HUES6 (cell line): Measurements from ENCODE around the gene CMYA5.

Experiments
- H3K27ac ChIP-seq: 2 replicates; pipeline ENCODE4 v1.7.0; 2013; ENCODE audit warnings: low read depth, mild to moderate bottlenecking, low read length, inconsistent platforms
- H3K27me3 ChIP-seq: 2 replicates; pipeline ENCODE4 v1.6.1; 2013; ENCODE audit warnings: low read length; ENCODE audit not compliant: control insufficient read depth, insufficient read depth
- H3K36me3 ChIP-seq: 2 replicates; pipeline ENCODE4 v1.6.1; 2013; ENCODE audit warnings: low read length; ENCODE audit not compliant: control insufficient read depth, insufficient read depth
- H3K4me1 ChIP-seq: 2 replicates; pipeline ENCODE4 v1.6.1; 2013; ENCODE audit warnings: low read length; ENCODE audit not compliant: control insufficient read depth, insufficient read depth
- H3K4me3 ChIP-seq: 2 replicates; pipeline ENCODE4 v1.5.1; 2013; ENCODE audit warnings: low read depth, low read length
- H3K9ac ChIP-seq: one replicate; pipeline ENCODE4 v1.6.1; 2013; ENCODE audit warnings: mild to moderate bottlenecking, low read length
- H3K9me3 ChIP-seq: 2 replicates; pipeline ENCODE4 v1.6.1; 2013; ENCODE audit warnings: low read depth, low read length; ENCODE audit not compliant: control insufficient read depth, insufficient read depth

The CMYA5 gene

DNA sequence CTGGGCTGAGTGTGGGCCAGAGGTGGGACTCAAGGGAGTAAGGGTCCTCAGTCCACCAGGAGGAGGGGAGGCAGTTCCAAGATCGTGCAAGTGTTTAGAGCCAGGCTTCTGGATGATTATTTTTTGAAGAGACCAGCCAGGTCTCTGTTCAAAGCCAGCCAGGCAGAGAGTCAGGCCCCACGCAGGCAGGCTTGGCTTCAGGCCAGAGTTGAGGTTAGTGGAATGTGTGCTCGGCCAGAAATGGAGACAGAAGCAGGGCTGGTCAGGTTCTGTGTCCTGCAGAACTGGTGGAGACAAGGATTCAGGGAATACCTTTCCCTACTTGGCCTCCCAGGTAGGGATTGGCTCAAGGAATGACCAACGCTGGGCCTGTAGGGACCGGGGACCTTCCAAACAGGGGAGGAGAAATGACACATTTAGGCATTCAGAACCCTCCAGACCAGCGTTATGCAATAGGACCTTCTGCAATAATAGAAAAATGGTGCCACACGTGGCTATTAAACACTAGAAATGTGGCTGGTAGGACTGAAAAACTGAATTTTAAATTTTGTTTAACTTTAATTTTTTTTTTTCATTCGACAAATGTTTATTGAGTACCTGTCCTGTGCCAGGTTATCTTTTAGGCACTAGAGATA, 106.2 kb downstream of the CMYA5 start:
- Histone ChIP-seq H3K36me3 (no peaks in the 10 kb centered on the region), H3K9me3 (no peaks in the 10 kb centered on the region), H3K4me3 (no peak overlapping the region), H3K27ac (no peak overlapping the region), H3K9ac (no peak overlapping the region), H3K4me1 (no peaks in the 10 kb centered on the region), H3K27me3 (no peaks in the 10 kb centered on the region)

DNA sequence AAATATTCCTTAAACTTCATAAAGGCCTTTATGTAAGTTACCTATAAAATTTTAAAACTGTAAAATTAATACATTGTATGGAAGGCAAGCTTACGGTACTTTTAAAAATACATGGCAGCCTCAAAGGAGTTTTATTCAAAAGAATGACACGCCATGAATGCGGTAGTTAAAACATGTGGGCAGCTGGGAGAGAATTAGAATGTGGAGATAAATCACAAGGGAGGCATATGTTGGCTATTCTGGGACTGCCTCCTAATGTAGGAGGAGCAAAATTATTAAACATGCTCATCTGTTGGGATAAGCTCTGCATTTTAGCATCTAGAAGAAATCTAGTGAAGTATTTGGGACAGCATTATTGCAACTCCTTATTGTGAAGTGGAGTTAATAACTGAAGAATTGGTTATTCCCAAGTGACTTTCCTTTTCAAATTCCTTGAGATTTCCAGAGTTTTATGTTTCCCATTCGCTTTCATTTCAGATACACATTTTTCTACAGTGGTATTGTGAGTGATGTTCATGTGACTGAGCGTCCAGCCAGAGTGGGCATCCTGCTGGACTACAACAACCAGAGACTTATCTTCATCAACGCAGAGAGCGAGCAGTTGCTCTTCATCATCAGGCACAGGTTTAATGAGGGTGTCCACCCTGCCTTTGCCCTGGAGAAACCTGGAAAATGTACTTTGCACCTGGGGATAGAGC, 109.4 kb downstream of the CMYA5 start:
- no peak overlapping the region for H3K9ac ChIP-seq

DNA sequence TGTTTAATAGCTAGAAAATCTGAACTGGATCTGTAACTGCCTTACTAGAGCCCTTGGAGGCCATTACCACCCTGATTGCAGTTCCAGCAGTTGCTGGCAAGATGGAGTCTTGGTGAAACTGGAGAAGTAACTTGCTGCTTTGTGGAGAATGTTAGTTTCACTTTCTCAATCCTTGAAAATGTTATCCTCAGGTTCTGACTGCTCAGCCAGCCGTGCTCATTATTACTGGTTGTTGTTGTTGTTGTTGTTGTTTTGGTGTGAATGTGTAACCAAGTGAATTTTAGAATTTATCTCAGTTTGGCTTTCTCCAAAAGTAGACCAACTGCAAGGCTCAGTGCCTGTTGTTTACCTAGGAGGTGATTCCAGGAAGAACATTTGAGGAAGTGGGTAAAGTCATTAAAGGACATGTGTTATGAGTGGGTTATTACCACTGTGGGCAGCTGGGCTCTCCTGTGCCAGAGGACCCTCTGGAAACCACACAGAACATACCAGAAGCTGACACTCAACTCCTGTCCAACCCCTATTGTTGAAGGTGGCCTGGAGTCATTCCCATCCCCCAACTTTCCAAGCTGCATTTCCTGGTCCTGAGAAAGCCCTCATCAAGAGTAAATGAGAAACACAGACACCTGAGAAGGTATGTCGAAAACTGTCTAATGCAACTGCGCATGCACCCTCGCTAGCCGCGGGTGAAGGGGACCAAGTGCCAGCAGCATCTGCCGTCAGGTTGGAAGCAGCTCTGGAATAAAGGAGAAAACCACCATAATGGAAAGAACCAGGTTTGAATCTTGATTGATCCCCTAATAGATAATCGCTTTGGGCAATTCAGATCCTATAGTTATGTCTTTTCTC, 111.6 kb downstream of the CMYA5 start:
- no peak overlapping the region for H3K4me3 ChIP-seq

More for the DNA sequence above, 109.4 kb downstream of the CMYA5 start:
- H3K9me3 ChIP-seq: no peaks in the 10 kb centered on the region
- H3K27me3 ChIP-seq: no peaks in the 10 kb centered on the region
- H3K27ac ChIP-seq: no peak overlapping the region
- H3K4me3 ChIP-seq: no peak overlapping the region
- no peaks in the 10 kb centered on the region for H3K36me3 ChIP-seq
- no peaks in the 10 kb centered on the region for H3K4me1 ChIP-seq

DNA sequence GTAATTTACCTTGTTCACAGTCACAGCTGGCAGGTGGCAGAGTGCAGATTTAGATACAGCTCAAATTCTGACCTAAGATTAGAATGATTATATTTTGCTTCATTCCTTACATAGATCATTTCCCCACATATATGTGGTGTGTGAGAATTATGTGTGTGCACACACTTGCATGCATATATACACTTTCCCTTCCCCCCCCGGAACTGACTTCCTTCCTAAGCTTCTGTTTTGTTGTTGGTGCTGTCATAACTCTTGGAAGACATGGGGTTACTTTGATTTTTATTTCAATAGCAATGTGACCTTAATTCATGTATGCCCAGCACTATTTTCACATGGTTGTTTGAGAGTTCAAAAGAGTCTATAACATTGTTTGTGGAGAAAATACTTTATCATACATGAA, 112.8 kb downstream of the CMYA5 start:
- no peak overlapping the region for H3K9ac ChIP-seq
- no peaks in the 10 kb centered on the region for H3K27me3 ChIP-seq
- no peak overlapping the region for H3K4me3 ChIP-seq
- H3K27ac ChIP-seq: no peak overlapping the region
- no peaks in the 10 kb centered on the region for H3K4me1 ChIP-seq
- no peaks in the 10 kb centered on the region for H3K36me3 ChIP-seq
- no peaks in the 10 kb centered on the region for H3K9me3 ChIP-seq

More for the DNA sequence above, 111.6 kb downstream of the CMYA5 start:
- Histone ChIP-seq H3K27ac (no peak overlapping the region), H3K27me3 (no peaks in the 10 kb centered on the region), H3K36me3 (no peaks in the 10 kb centered on the region), H3K9me3 (no peaks in the 10 kb centered on the region), H3K4me1 (no peaks in the 10 kb centered on the region), H3K9ac (no peak overlapping the region)

DNA sequence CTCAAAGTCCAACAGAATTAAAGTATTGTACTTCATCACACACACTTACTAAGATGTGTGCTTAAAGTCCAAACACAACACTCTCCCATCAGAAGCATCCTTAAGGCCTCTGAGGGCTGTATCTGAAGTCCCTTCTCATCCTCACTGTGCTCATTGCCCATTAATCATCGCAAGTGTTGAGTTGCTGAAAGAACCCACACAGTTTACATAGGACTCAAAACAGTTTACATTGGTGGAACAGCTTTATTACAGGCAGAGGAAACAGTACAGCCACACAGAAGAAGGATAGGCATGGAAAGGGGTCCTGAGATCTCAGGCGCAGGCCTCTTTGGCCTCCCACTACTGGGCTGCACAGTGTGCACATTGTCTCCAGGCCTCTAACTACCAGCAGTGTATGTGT, 113.4 kb downstream of the CMYA5 start:
- H3K27me3 ChIP-seq: no peaks in the 10 kb centered on the region

DNA sequence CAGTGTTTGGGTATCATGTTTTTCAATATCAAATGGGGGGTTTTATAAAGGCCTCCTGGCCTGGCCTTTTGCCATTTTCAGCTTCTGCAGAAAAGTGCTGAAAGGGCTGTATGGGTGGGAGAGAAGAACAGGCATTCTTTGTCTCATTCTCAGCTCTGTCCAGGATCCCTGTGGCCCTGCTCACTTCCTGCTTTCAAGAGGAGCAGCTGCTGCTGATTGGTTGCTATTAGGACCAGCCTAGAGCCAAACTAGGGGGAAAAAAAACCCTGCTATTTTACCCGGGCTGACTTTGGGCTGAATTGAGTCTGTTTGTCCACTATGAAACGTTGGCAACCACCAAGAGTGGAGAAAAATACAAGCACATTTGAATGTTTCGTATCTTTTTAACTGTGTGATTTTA, 117.1 kb downstream of the CMYA5 start:
- Histone ChIP-seq H3K4me1 (no peaks in the 10 kb centered on the region), H3K9ac (no peak overlapping the region), H3K27me3 (no peaks in the 10 kb centered on the region), H3K9me3 (no peaks in the 10 kb centered on the region), H3K4me3 (no peak overlapping the region), H3K36me3 (no peaks in the 10 kb centered on the region), H3K27ac (no peak overlapping the region)

More for the DNA sequence above, 113.4 kb downstream of the CMYA5 start:
- Histone ChIP-seq H3K4me1 (no peaks in the 10 kb centered on the region), H3K27ac (no peak overlapping the region), H3K36me3 (no peaks in the 10 kb centered on the region), H3K4me3 (no peak overlapping the region), H3K9me3 (no peaks in the 10 kb centered on the region), H3K9ac (no peak overlapping the region)

DNA sequence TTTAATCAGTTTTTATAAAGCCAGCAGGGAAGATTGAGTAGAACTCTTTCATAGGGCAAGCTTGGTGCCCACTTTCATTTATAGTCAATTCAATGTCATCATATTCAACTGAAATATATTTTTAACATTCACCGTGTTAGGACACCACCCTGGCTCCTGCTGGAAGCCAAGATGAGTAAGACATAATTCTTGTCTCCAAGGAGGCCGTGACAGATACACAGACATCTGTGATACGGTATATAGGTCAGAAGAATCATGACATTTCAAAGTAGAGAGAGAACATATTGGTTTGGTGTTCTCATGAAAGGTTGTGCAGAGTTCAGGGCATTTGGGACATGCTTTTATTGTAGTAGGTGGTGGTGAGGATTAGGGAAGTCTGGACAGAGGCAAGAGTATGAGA, 120.1 kb downstream of the CMYA5 start:
- Histone ChIP-seq H3K36me3 (no peaks in the 10 kb centered on the region), H3K4me3 (no peak overlapping the region), H3K9me3 (no peaks in the 10 kb centered on the region), H3K27me3 (no peaks in the 10 kb centered on the region), H3K4me1 (no peaks in the 10 kb centered on the region), H3K9ac (no peak overlapping the region), H3K27ac (no peak overlapping the region)

DNA sequence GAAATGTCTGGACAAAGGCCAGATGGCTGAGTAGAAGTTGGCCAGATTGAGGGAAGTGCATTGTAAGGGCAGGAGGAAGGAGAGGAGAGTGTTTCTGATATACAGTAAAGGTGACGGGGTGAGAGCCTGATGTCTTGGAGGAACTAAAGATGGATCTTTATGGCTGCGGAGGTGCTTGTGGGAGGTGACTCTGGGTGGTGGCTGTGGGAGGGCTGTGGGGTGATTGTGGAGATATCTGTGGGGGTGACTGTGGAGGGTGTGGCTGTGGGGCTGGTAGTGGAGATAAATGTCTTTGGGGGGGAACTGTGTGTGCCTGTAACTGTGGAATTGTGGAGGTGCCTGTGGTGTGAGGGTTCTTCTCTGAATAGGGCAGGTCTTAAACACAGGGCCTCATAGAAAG, 121.4 kb downstream of the CMYA5 start:
- Histone ChIP-seq H3K9ac (no peak overlapping the region), H3K36me3 (no peaks in the 10 kb centered on the region), H3K9me3 (no peaks in the 10 kb centered on the region), H3K27me3 (no peaks in the 10 kb centered on the region), H3K4me3 (no peak overlapping the region), H3K4me1 (no peaks in the 10 kb centered on the region), H3K27ac (no peak overlapping the region)

DNA sequence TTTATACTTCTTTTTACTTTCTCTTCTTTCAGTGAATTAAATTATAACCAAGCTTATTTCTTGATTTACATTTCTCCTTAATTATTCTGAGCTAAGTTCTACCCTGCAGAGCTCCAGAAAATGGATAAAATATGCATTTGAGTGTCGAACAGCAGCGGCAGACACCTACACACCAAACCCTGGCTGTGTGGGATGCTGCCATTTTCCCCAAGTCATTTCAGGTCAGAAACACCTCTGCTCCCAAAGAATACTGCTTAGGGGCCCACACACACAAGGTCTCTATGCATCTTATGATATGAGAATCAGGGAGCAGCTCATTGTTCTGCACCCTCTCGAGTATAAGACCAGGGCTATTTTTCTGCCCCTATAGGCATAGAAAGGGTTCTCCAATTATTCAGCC, 122.3 kb downstream of the CMYA5 start:
- H3K9ac ChIP-seq: no peak overlapping the region
- H3K4me3 ChIP-seq: no peak overlapping the region
- H3K4me1 ChIP-seq: no peaks in the 10 kb centered on the region
- no peaks in the 10 kb centered on the region for H3K36me3 ChIP-seq
- H3K27me3 ChIP-seq: no peaks in the 10 kb centered on the region
- no peak overlapping the region for H3K27ac ChIP-seq
- no peaks in the 10 kb centered on the region for H3K9me3 ChIP-seq

DNA sequence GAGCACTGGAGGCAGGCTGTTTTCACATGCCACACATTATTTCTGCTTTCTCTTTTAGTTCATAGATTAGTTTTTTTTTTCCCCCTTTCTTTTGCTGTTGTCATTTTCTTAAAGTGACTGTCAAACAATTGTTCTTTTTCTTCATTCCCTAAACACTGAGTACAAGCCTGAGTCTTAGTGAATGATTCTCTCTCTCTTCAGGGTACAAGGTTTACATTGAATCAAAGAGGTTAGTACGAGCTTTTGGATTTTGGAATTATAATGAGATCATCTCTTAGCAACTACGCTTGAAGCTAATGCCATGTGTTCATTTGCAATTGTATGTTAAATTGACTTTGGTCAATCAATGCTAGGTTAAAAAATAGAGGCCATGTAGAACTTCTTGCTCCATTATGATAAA, 125.1 kb downstream of the CMYA5 start:
- Histone ChIP-seq H3K4me3 (no peak overlapping the region), H3K36me3 (no peaks in the 10 kb centered on the region), H3K4me1 (no peaks in the 10 kb centered on the region), H3K27ac (no peak overlapping the region), H3K9ac (no peak overlapping the region), H3K27me3 (no peaks in the 10 kb centered on the region), H3K9me3 (peaks cover 6% of the 10 kb centered on the region; the same call in 1 of the 2 replicates)

DNA sequence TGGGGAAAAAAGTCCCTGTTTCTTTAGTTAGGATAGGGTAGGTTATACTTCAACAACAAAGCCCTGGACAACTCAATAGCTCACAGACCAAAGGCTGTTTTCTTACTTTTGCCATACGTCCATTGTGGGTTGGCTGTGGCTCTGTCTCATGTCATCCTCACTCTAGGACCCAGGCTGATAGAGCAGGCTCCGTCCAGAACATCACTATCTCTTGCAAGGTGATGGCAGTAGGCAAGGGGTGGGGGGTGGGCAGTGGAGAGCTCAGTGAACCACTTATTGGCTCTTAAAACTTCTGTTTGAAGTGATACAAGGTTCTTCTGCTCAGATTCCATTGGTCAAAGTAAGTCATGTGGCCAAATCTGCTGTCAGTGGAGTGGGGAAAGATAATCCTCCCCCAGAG, 126.4 kb downstream of the CMYA5 start:
- no peak overlapping the region for H3K4me3 ChIP-seq
- H3K9ac ChIP-seq: no peak overlapping the region
- H3K27ac ChIP-seq: no peak overlapping the region
- H3K9me3 ChIP-seq: peaks cover 6% of the 10 kb centered on the region; the same call in 1 of the 2 replicates
- H3K4me1 ChIP-seq: no peaks in the 10 kb centered on the region
- no peaks in the 10 kb centered on the region for H3K27me3 ChIP-seq
- H3K36me3 ChIP-seq: no peaks in the 10 kb centered on the region
